ENCODE results near the gene PPFIBP1. TPM values are rescaled to one million over a fixed set of nuclear protein-coding genes. Genes with fewer than 3 reads are reported as not detected.
A peak's percentile ranks its signal among the peaks of the same experiment; 100 is the strongest.

Gene PPFIBP1
- total RNA-seq, 1 donor from 2014 or later = 84.1 TPM

- H3K27me3 Mint-ChIP-seq (ENCODE audit: unreplicated experiment) = no peaks in the 10 kb centered on the region
- no peak overlapping the region for H3K4me3 Mint-ChIP-seq (ENCODE audit: unreplicated experiment)
- peaks cover 5% of the 10 kb centered on the region for H3K36me3 Mint-ChIP-seq (ENCODE audit: unreplicated experiment)
- TF ChIP-seq, protein P1, sequence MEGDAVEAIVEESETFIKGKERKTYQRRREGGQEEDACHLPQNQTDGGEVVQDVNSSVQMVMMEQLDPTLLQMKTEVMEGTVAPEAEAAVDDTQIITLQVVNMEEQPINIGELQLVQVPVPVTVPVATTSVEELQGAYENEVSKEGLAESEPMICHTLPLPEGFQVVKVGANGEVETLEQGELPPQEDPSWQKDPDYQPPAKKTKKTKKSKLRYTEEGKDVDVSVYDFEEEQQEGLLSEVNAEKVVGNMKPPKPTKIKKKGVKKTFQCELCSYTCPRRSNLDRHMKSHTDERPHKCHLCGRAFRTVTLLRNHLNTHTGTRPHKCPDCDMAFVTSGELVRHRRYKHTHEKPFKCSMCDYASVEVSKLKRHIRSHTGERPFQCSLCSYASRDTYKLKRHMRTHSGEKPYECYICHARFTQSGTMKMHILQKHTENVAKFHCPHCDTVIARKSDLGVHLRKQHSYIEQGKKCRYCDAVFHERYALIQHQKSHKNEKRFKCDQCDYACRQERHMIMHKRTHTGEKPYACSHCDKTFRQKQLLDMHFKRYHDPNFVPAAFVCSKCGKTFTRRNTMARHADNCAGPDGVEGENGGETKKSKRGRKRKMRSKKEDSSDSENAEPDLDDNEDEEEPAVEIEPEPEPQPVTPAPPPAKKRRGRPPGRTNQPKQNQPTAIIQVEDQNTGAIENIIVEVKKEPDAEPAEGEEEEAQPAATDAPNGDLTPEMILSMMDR (IDR thresholded peaks at IDR 0.05) = no peak
- peaks cover 59% of the 10 kb centered on the region for H3K4me1 Mint-ChIP-seq (ENCODE audit: unreplicated experiment)
- no peaks in the 10 kb centered on the region for H3K9me3 Mint-ChIP-seq (ENCODE audit: unreplicated experiment)
- H3K27ac Mint-ChIP-seq (ENCODE audit: unreplicated experiment) = peak overlapping the region; percentile 94
- DNase-seq (ENCODE audit: extremely low spot score, unreplicated experiment) = no peak
These were observed 48.7 kb downstream of the PPFIBP1 start for GRCh38 chr12:27572486-27573255.

- H3K4me1 Mint-ChIP-seq (ENCODE audit: unreplicated experiment) = peaks cover 65% of the 10 kb centered on the region
- H3K36me3 Mint-ChIP-seq (ENCODE audit: unreplicated experiment) = peaks cover 13% of the 10 kb centered on the region
- TF ChIP-seq, protein P1 (IDR thresholded peaks at IDR 0.05) = no peak
- no peak overlapping the region for H3K4me3 Mint-ChIP-seq (ENCODE audit: unreplicated experiment)
- no peaks in the 10 kb centered on the region for H3K27me3 Mint-ChIP-seq (ENCODE audit: unreplicated experiment)
- peak overlapping the region; percentile 94 for H3K27ac Mint-ChIP-seq (ENCODE audit: unreplicated experiment)
- no peak for DNase-seq (ENCODE audit: extremely low spot score, unreplicated experiment)
- H3K9me3 Mint-ChIP-seq (ENCODE audit: unreplicated experiment) = no peaks in the 10 kb centered on the region
These were observed 50.0 kb downstream of the PPFIBP1 start for GRCh38 chr12:27573972-27574371.

GRCh38 chr12:27575090-27575761 is 51.2 kb downstream of the PPFIBP1 start:
- H3K9me3 Mint-ChIP-seq (ENCODE audit: unreplicated experiment) = no peaks in the 10 kb centered on the region
- no peak for DNase-seq (ENCODE audit: extremely low spot score, unreplicated experiment)
- peak overlapping the region; percentile 94 for H3K27ac Mint-ChIP-seq (ENCODE audit: unreplicated experiment)
- H3K4me1 Mint-ChIP-seq (ENCODE audit: unreplicated experiment) = peaks cover 69% of the 10 kb centered on the region
- peaks cover 24% of the 10 kb centered on the region for H3K36me3 Mint-ChIP-seq (ENCODE audit: unreplicated experiment)
- TF ChIP-seq, protein P1 (IDR thresholded peaks at IDR 0.05) = no peak
- peak overlapping the region; percentile 12 for H3K4me3 Mint-ChIP-seq (ENCODE audit: unreplicated experiment)
- no peaks in the 10 kb centered on the region for H3K27me3 Mint-ChIP-seq (ENCODE audit: unreplicated experiment)

- Mint-ChIP-seq H3K27me3 (ENCODE audit: unreplicated experiment) (no peaks in the 10 kb centered on the region), H3K9me3 (ENCODE audit: unreplicated experiment) (no peaks in the 10 kb centered on the region), H3K27ac (ENCODE audit: unreplicated experiment) (peak overlapping the region; percentile 94), H3K36me3 (ENCODE audit: unreplicated experiment) (peaks cover 26% of the 10 kb centered on the region), H3K4me3 (ENCODE audit: unreplicated experiment) (peak overlapping the region; percentile 12), H3K4me1 (ENCODE audit: unreplicated experiment) (peaks cover 69% of the 10 kb centered on the region)
- TF ChIP-seq, protein P1 (IDR thresholded peaks at IDR 0.05) = no peak
- DNase-seq (ENCODE audit: extremely low spot score, unreplicated experiment) = no peak
These were observed 51.7 kb downstream of the PPFIBP1 start for GRCh38 chr12:27575762-27576118.

GRCh38 chr12:27576667-27577347 is 52.8 kb downstream of the PPFIBP1 start:
- DNase-seq (ENCODE audit: extremely low spot score, unreplicated experiment) = no peak
- peaks cover 68% of the 10 kb centered on the region for H3K4me1 Mint-ChIP-seq (ENCODE audit: unreplicated experiment)
- TF ChIP-seq, protein P1 (IDR thresholded peaks at IDR 0.05) = no peak
- H3K27ac Mint-ChIP-seq (ENCODE audit: unreplicated experiment) = no peak overlapping the region
- H3K9me3 Mint-ChIP-seq (ENCODE audit: unreplicated experiment) = no peaks in the 10 kb centered on the region
- H3K4me3 Mint-ChIP-seq (ENCODE audit: unreplicated experiment) = no peak overlapping the region
- H3K27me3 Mint-ChIP-seq (ENCODE audit: unreplicated experiment) = no peaks in the 10 kb centered on the region
- peaks cover 26% of the 10 kb centered on the region for H3K36me3 Mint-ChIP-seq (ENCODE audit: unreplicated experiment)
